Loucy (cell line): ENCODE results near the gene SCGB1A1.

Experiments
- H2AFZ ChIP-seq: fragments of 200-600 bp; sonication (generic); 2 replicates; pipeline ENCODE4 v1.6.0; 2016; ENCODE audit warnings: antibody characterized with exemption, mild to moderate bottlenecking, low read length, moderate library complexity
- H3F3A ChIP-seq: fragments of 200-600 bp; 2 replicates; pipeline ENCODE4 v1.6.0; 2016; ENCODE audit warnings: antibody characterized with exemption, low read depth, mild to moderate bottlenecking
- H3K27me3 ChIP-seq: fragments of 200-600 bp; sonication (generic); 2 replicates; pipeline ENCODE4 v1.6.1; 2014; ENCODE audit warnings: low read length, mild to moderate bottlenecking; ENCODE audit not compliant: insufficient read depth, poor library complexity, severe bottlenecking
- H3K36me3 ChIP-seq: fragments of 200-600 bp; sonication (generic); 2 replicates; pipeline ENCODE4 v1.6.1; 2016; ENCODE audit warnings: low read length; ENCODE audit not compliant: insufficient read depth
- H3K4me1 ChIP-seq: fragments of 200-600 bp; sonication (generic); 2 replicates; pipeline ENCODE4 v1.5.1; 2014; ENCODE audit warnings: low read length, mild to moderate bottlenecking; ENCODE audit not compliant: insufficient read depth, poor library complexity, severe bottlenecking
- H3K4me2 ChIP-seq: fragments of 200-600 bp; sonication (generic); 2 replicates; pipeline ENCODE4 v1.6.0; 2014; ENCODE audit warnings: antibody characterized with exemption, low read length, low read depth, mild to moderate bottlenecking; ENCODE audit not compliant: poor library complexity, severe bottlenecking
- H3K4me3 ChIP-seq: fragments of 200-600 bp; sonication (generic); 2 replicates; pipeline ENCODE4 v1.5.1; 2014; ENCODE audit warnings: low read length, mild to moderate bottlenecking, mixed read lengths; ENCODE audit not compliant: poor library complexity, severe bottlenecking
- H3K79me2 ChIP-seq: fragments of 200-600 bp; sonication (generic); 2 replicates; pipeline ENCODE4 v1.6.1; 2014; ENCODE audit warnings: low read length; ENCODE audit not compliant: insufficient read depth
- H3K9ac ChIP-seq: fragments of 200-600 bp; sonication (generic); 2 replicates; pipeline ENCODE4 v1.6.0; 2014; ENCODE audit warnings: mild to moderate bottlenecking, low read depth, low read length, moderate library complexity; ENCODE audit not compliant: poor library complexity, severe bottlenecking
- H3K9me2 ChIP-seq: fragments of 200-600 bp; sonication (generic); replicated peaks from 2 replicates; pipeline ENCODE4 v1.6.1; 2016; ENCODE audit warnings: low read depth, low read length, mixed read lengths
- H3K9me3 ChIP-seq: fragments of 200-600 bp; sonication (generic); 2 replicates; pipeline ENCODE4 v1.6.1; 2014; ENCODE audit warnings: mild to moderate bottlenecking, antibody characterized with exemption, low read length, low read depth; ENCODE audit not compliant: insufficient read depth
- H4K20me1 ChIP-seq: fragments of 200-600 bp; sonication (generic); 2 replicates; pipeline ENCODE4 v1.6.0; 2014; ENCODE audit warnings: antibody characterized with exemption, low read length, mild to moderate bottlenecking; ENCODE audit not compliant: insufficient read depth, poor library complexity, severe bottlenecking
- CTCF ChIP-seq: fragments of 200-600 bp; sonication (generic); conservative IDR thresholded peaks from 2 replicates; pipeline ENCODE4 v1.5.1; 2014; ENCODE audit warnings: mild to moderate bottlenecking, antibody characterized with exemption, low read length
- EZH2phosphoT487 ChIP-seq: fragments of 200-600 bp; IDR thresholded peaks from 2 replicates; pipeline ENCODE4 v1.6.1; 2018; ENCODE audit warnings: antibody characterized with exemption, mild to moderate bottlenecking, moderate library complexity, borderline replicate concordance

The SCGB1A1 gene

GRCh38 chr11:62432695-62433094, 13.9 kb downstream of the SCGB1A1 start:
- Histone ChIP-seq H3K4me3 (no peak overlapping the region), H3K36me3 (no peaks in the 10 kb centered on the region), H3K9me3 (no peaks in the 10 kb centered on the region), H3K4me1 (peaks cover 13% of the 10 kb centered on the region), H3F3A (no peaks in the 10 kb centered on the region), H4K20me1 (no peaks in the 10 kb centered on the region), H3K79me2 (no peaks in the 10 kb centered on the region), H2AFZ (no peak overlapping the region), H3K9me2 (no peaks in the 10 kb centered on the region), H3K4me2 (no peak overlapping the region), H3K9ac (no peak overlapping the region), H3K27me3 (no peaks in the 10 kb centered on the region)
- TF ChIP-seq CTCF (no peak), EZH2phosphoT487 (no peak)

GRCh38 chr11:62433141-62433903, 14.5 kb downstream of the SCGB1A1 start:
- Histone ChIP-seq H3K9me2 (no peaks in the 10 kb centered on the region), H3F3A (no peaks in the 10 kb centered on the region), H3K9ac (no peak overlapping the region), H4K20me1 (no peaks in the 10 kb centered on the region), H2AFZ (peak overlapping the region; percentile 72; the same call in 1 of the 2 replicates), H3K27me3 (no peaks in the 10 kb centered on the region), H3K4me1 (peaks cover 10% of the 10 kb centered on the region), H3K4me3 (no peak overlapping the region), H3K9me3 (no peaks in the 10 kb centered on the region), H3K4me2 (no peak overlapping the region), H3K79me2 (no peaks in the 10 kb centered on the region), H3K36me3 (no peaks in the 10 kb centered on the region)
- TF ChIP-seq EZH2phosphoT487: no peak
- no peak for TF ChIP-seq CTCF

- H3K79me2 ChIP-seq: no peaks in the 10 kb centered on the region
- H3K4me3 ChIP-seq: no peak overlapping the region
- no peaks in the 10 kb centered on the region for H4K20me1 ChIP-seq
- no peak for TF ChIP-seq EZH2phosphoT487
- TF ChIP-seq CTCF: no peak
- peaks cover 5% of the 10 kb centered on the region for H3K4me1 ChIP-seq
- H3K9me3 ChIP-seq: no peaks in the 10 kb centered on the region
- no peaks in the 10 kb centered on the region for H3K9me2 ChIP-seq
- H2AFZ ChIP-seq: peak overlapping the region; percentile 72
- H3K4me2 ChIP-seq: no peak overlapping the region
- no peaks in the 10 kb centered on the region for H3K27me3 ChIP-seq
- no peaks in the 10 kb centered on the region for H3F3A ChIP-seq
- H3K9ac ChIP-seq: no peak overlapping the region
- H3K36me3 ChIP-seq: no peaks in the 10 kb centered on the region
Observed at GRCh38 chr11:62433904-62434276, 15.1 kb downstream of the SCGB1A1 start.
